H1 (cell line): ENCODE measurements around the gene PA2G4. TPM values are rescaled to one million over a fixed set of nuclear protein-coding genes. Genes with fewer than 3 reads are reported as not detected.

Experiments used
- CBX5 ChIP-seq: fragments of 300-800, 300-1000 bp; sonication (generic); IDR thresholded peaks from 2 replicates; pipeline ENCODE4 v1.7.1; 2016; ENCODE audit warnings: antibody characterized with exemption, low read length, low read depth
- CEBPB ChIP-seq: IDR thresholded peaks from 2 replicates; pipeline ENCODE4 v1.6.1; 2012; ENCODE audit warnings: low read depth, low read length
- RNF2 ChIP-seq: fragments of 200-900, 300-1000 bp; sonication (generic); IDR thresholded peaks from 2 replicates; pipeline ENCODE4 v1.7.1; 2016; ENCODE audit warnings: borderline replicate concordance, low read depth, mild to moderate bottlenecking, antibody characterized with exemption, low read length; ENCODE audit not compliant: poor library complexity, severe bottlenecking; ENCODE audit errors: missing control alignments
- polyA plus RNA-seq, 7 experiments: library from polyadenylated mRNA; depleted of rRNA in 3 of 7; stranded (reverse) in 5 of 7; unstranded in 2 of 7; fragments of >200 nt in 5 of 7; fragments of 200-250 nt in 2 of 7; gene quantifications; 1 replicate in 5 of 7; 2 replicates in 1 of 7; 4 replicates in 1 of 7; pipeline versions ENCODE4 v1.2.1 to v1.2.3, GENCODE V29; 2011 to 2013; ENCODE audit warnings: missing spikeins in 2 of 7, mixed read lengths in 2 of 7
- total RNA-seq: library from RNA; stranded (reverse); fragmentation: NEBNext Ultra II Directional; extraction: Animal tissue kit (Norgen Biotek cat#: 25700); gene quantifications from 2 replicates; pipeline ENCODE4 v1.2.1, GENCODE V29; 2021

PA2G4 gene
- total and polyA plus RNA-seq, 2 of the 8 experiments (the other 6 are each of a cell fraction or from before 2014, with no cell fraction given), result 159 to 242 TPM

DNA sequence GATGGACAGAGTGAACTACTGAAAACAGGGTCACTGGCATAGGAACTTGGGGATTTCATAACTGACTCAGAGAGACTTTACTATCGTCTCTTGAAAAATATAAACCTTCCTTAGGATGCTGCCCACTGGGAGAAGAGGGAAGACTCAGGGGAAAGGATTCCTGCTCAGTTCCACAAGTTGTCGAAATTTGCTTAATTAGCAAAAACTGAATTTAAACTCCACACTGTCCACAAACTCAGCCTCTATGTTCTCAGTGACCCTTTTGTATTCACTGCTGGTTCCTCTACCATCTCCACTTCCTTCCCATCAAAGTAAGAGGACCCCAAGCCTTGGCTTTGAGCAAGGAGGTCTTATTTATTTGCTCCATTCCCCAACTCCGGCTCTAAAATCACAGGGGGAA lies 40.9 kb downstream of the PA2G4 start (continued):
- no peak for TF ChIP-seq RNF2
- no peak for TF ChIP-seq CEBPB
- no peak for TF ChIP-seq CBX5
